NCI-H2107 treated with DMSO at 0.1 percent for 48 hours (cell line): ENCODE results near the gene HDAC7.

ENCODE experiments used
- DNase-seq: peaks from one replicate; lab custom pipeline; 2025; ENCODE audit not compliant: unreplicated experiment; lab: John Stamatoyannopoulos, UW

The HDAC7 gene

GRCh38 chr12:47766502-47767215 is 53.0 kb downstream of the HDAC7 start:
- no peak for DNase-seq

DNA sequence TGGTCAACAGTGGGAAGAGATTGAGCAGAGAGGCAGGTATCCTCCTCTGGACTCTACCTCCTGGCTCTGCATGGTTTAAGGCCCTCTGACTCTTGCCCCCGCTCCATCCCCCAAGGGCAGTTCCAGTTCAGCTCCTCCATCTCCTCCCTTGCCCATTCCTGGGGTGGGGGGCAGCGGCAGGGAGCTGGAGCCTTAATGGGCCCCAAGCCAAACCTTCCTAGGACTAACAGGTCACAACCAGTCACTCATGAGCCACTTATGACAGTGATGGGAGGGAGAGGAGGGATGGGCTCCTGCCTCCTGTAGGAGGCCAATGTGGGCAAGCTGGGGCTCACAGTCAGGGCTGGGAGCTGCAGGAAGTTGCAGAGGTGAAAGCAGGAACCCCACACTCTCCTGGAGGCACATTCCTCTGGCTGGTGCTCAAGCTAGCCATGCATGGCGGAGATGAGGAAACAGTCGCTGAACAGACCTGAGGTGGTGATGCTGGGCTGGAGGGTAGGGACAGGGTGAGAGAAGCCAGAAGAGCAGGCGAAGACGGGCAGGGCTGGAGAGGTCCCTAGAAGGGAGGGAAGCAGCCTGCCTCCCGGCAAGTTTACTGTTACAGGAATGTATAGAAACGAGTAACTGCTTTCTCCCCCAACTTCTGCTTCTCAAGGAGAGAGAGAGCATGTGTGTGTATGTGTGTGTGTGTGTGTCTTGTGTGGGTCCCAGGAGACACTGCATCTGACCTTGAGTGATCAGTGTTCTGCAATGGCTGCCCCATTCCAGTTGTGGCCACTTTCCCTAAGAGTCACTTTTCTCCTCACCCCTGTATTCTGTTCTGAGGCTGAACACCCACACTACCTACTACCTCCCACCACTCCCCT is 56.0 kb downstream of the HDAC7 start:
- DNase-seq, result no peak

DNA sequence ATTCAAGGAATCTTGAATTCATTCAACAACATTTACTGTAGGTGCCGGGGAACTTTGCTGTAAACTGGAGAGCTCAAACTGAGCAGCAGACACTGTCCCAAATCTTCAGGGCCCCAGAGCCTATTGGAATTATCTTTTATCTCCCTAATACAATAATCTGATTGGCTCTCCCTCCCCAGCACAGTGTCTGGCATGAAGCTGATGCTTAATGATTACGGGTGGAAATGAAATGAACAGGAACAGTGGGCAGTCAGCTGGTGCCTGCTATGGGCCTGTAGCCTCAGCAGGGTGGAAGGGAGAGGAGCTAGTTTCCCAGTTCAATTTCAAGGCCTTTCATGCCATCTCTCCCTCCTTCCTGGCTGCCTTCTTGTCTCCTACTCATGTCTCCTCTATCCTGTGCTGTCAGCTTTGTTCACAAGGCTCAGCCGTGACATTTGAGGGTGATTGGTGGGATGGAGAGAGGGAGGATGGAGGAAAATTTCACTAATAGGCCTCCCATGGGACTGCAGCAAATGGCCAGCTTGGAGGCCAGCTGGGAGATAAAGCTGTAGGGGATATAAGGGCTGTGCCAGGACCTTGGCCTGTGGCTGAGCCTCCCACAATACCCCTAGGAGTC is 56.7 kb downstream of the HDAC7 start:
- DNase-seq, result no peak

- DNase-seq, result no peak
Observed at GRCh38 chr12:47758834-47759690, 60.6 kb downstream of the HDAC7 start, which contains the start of gene RAPGEF3. TSS of gene RAPGEF3 (minus strand) at chr12:47758880. CDS start at chr12:47758556, 324 bp downstream.

DNA sequence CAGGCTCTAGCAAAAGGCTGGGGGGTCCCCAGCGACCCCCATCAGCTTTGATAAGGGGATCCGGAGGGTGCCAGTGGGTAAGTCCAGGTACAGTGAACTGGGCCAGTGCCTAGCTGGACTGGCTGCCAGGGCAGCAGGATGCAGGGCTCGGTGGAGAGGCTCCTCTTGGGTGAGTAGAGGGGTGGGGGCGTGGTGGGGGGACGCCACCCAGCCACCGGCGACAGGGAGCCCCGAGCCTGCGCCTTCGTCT is 61.2 kb downstream of the HDAC7 start:
- no peak for DNase-seq

GRCh38 chr12:47757840-47758583 is 61.7 kb downstream of the HDAC7 start:
- DNase-seq, result no peak

- DNase-seq, result no peak
Observed at GRCh38 chr12:47757364-47757839, 62.3 kb downstream of the HDAC7 start.

DNA sequence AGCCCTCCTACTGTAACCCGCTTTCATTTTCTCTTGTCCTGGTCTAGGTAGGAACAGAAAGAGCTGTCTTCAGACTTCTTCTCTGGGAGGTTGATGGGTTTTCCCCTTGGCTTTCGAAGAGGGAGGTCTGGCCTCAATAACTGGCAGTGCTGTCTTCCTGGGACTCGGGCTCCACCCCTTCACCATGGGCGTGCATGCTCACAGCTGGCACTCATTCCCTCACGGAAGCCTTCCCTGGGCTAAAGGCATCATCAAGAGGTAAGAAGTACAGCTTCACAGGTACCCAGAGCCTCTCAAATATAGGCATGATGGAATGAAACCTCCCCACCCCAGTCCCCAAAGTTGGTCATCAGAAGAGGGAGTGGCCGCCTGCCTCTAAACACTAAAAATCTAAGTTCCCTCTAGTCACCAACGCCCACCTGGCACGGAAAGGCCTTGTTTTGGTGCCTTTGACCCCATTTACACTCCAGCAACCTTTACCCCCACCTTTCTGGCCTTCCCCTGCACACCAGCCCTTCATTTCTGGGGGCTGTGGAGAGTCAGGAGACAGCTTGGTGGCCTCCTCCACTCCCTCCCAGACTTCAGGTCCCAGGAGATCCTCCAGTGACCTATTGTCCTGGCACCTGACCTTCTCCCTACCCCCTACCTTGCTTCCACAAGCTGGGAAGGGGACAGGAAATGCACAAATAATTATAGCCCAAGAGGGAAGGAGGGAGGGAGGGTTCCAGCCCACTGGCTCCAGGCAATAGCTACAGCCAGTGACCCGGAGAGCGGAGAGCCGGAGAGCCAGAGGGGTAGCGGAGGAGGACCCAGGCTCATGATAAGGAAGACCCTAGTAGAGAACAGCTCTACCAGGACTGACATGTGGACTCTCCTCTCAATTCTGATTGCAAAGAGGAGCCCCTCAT is 63.8 kb downstream of the HDAC7 start:
- no peak for DNase-seq

- no peak for DNase-seq
Observed at GRCh38 chr12:47754881-47755280, 64.8 kb downstream of the HDAC7 start.

- no peak for DNase-seq
Observed at GRCh38 chr12:47754126-47754525, 65.6 kb downstream of the HDAC7 start.

- no peak for DNase-seq
Observed at GRCh38 chr12:47753021-47754001, 66.4 kb downstream of the HDAC7 start.

GRCh38 chr12:47752552-47752951 is 67.2 kb downstream of the HDAC7 start:
- no peak for DNase-seq

GRCh38 chr12:47752121-47752520 is 67.6 kb downstream of the HDAC7 start:
- no peak for DNase-seq

GRCh38 chr12:47751561-47751960 is 68.1 kb downstream of the HDAC7 start:
- no peak for DNase-seq

DNA sequence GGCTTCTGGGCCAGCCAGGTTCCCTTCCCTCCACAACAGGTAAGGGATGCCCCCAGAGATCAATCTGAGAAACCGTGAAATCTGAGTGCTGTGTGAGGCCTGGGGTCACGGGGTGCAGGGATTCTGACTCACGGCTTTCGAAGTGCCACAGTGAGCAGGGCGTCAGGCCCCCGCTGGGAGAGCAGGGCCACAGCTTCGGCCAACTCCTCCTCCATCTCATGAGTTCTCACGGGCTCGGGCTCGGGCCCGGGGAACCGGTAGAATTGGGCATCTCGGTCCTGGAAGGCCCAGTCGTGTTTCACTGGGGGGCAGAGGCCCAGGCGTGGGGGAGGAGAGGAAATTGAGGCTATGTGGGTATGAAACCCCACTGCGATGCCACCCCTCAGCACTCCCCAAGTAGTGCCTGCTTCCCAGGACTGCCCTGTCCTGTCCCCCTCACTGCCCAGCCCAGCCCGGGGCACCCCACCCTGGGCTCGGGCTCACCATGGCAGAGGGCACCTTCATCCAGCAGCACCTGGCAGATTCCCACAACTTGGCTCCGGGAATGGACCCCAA is 68.7 kb downstream of the HDAC7 start:
- DNase-seq, result no peak

DNA sequence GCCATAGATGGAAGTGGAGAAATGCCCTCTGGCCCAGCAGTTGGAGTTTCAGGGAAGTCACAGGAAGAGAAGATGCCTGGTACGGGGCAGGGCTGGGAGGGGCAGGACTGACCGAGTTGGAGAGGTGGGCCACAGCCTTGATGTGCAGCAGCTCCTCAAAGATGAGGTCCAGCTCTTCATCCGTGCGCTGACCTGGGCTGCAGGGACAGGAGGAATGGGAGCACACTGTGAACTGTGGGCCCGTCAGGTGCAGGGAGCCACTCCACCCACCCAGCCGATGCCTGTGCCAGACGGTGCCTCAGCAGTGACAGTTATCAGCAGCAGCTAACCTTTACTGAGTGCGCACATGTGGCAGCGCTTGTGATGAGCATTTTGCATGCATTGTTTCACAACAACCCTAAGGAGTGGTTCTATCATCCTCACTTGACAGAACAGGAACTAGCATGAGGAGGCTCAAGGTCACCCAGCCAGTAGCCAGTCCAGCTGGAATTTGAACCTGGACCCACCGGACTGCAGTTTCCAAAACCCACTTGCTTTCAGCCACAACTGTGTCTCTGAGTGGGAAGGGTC is 69.4 kb downstream of the HDAC7 start:
- no peak for DNase-seq

DNA sequence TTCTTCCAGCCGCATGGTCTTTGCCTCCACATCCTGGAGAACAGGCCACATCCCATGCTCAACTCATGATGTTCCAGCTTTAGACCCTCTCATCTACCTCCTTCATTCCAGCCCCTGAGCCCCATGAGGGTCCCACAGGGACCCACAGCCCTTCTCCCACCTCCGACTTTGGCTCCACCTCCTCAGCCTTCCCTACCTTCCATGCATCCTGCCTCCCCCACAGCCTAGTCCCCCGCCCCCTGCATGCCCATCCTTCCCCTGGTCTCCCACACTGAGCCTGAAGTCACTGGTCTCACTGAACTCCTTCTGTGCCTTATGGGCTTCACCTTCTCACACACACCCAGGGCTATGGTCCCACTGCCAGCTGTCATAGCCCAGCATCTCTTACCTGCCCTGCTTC is 70.8 kb downstream of the HDAC7 start:
- DNase-seq, result no peak

- DNase-seq, result no peak
Observed at GRCh38 chr12:47748507-47748828, 71.2 kb downstream of the HDAC7 start.
